Ovary (tissue), 9 donors: Measurements from ENCODE around the gene CDC34. TPM values are rescaled to one million over a fixed set of nuclear protein-coding genes. Genes with fewer than 3 reads are reported as not detected.

Experiments used
- DNase-seq, 5 donors: peaks; one replicate each; pipeline ENCODE4 v3.0.0-alpha.2; 2019 to 2020
- H3K27ac ChIP-seq, 2 donors: fragments of 200-600 bp; one replicate each; pipeline versions ENCODE4 v1.5.1 to v1.8.0; 2019 to 2022
- H3K27me3 ChIP-seq: fragments of 200-600 bp; one replicate; pipeline ENCODE4 v1.8.0; 2022
- H3K36me3 ChIP-seq: fragments of 200-600 bp; sonication (generic); one replicate; pipeline ENCODE4 v1.5.1; 2019
- H3K4me1 ChIP-seq: one replicate; pipeline ENCODE4 v1.8.1; 2013; ENCODE audit warnings: mild to moderate bottlenecking, moderate library complexity; ENCODE audit not compliant: insufficient read depth
- H3K4me3 ChIP-seq: fragments of 200-600 bp; sonication (generic); one replicate; pipeline ENCODE4 v1.5.1; 2017
- H3K9me3 ChIP-seq, 2 donors: fragments of 200-600 bp in 1 of 2; sonication (generic) in 1 of 2; one replicate each; pipeline versions ENCODE4 v1.5.1 to v1.8.1; 2013 to 2019; ENCODE audit warnings: mild to moderate bottlenecking in 1 of 2, moderate library complexity in 1 of 2
- EP300 ChIP-seq: sonication (generic); formaldehyde crosslinking; IDR thresholded peaks from one replicate; pipeline ENCODE4 v1.6.1; 2017; ENCODE audit warnings: antibody characterized with exemption
- POLR2A ChIP-seq: fragments of 450-650 bp; IDR thresholded peaks from one replicate; pipeline ENCODE4 v1.6.1; 2017; ENCODE audit warnings: antibody characterized with exemption, mild to moderate bottlenecking, moderate library complexity
- WGBS, 3 donors: extraction: QIAGEN DNeasy Blood & Tissue Kit in 1 of 3; methylation state at CpG; one replicate each; pipeline versions ENCODE4 v1.1.5 to v1.1.7; 2013 to 2017; 5-methylcytosine and 5-hydroxymethylcytosine counted together
- intact Hi-C, 4 donors: fragments of 100-400 bp; cut with DNase I; formaldehyde crosslinking; loops; one replicate each; pipeline versions ENCODE4 v1.11.0 to v1.15.1; 2022 to 2023
- polyA plus RNA-seq, 2 donors: library from polyadenylated mRNA; stranded (reverse); fragments of 200-250 nt in 1 of 2; fragments of 350-450 nt in 1 of 2; fragmentation: Illumina TruSeq in 1 of 2; extraction: RNeasy Lipid Tissue Mini Kit (QIAGEN cat#74804) in 1 of 2; gene quantifications; one replicate each; pipeline ENCODE4 v1.2.3, GENCODE V29; 2013 to 2014
- total RNA-seq, 7 donors: library from RNA; depleted of rRNA in 2 of 7; stranded (reverse); fragments of >200 nt in 2 of 7; fragmentation: NEBNext Ultra II Directional in 3 of 7; extraction: Animal tissue kit (Norgen Biotek cat#: 25700) in 3 of 7; gene quantifications; one replicate each; pipeline versions ENCODE4 v1.1.0 to v1.2.4, GENCODE V29; 2016 to 2023
- TF ChIP-seq, protein P1 (sequence below), 3 donors: fragments of 450-650 bp in 2 of 3; fragments of 200-600 bp in 1 of 3; IDR thresholded peaks; one replicate each; pipeline versions ENCODE4 v1.5.1 to v1.8.0; 2016 to 2022; ENCODE audit warnings: antibody characterized with exemption in 3 of 3, mild to moderate bottlenecking in 1 of 3
- donor health status: DM: no; HTN: no; CAD: no; lungs with moderate emphysema.
- donor health status: DM: no; HTN: no; CAD: no.
- donor health status: Bipolar disorder and iron deficiency.
- donor health status: DM: yes; HTN: yes; CAD: no.
- donor health status: DM: no; HTN: no; CAD: no.
- donor health status: DM: yes; HTN: yes; CAD: no.

CDC34 gene
- total and polyA plus RNA-seq, 9 donors = 13.2 to 78.9 (median 56.1) TPM

DNA sequence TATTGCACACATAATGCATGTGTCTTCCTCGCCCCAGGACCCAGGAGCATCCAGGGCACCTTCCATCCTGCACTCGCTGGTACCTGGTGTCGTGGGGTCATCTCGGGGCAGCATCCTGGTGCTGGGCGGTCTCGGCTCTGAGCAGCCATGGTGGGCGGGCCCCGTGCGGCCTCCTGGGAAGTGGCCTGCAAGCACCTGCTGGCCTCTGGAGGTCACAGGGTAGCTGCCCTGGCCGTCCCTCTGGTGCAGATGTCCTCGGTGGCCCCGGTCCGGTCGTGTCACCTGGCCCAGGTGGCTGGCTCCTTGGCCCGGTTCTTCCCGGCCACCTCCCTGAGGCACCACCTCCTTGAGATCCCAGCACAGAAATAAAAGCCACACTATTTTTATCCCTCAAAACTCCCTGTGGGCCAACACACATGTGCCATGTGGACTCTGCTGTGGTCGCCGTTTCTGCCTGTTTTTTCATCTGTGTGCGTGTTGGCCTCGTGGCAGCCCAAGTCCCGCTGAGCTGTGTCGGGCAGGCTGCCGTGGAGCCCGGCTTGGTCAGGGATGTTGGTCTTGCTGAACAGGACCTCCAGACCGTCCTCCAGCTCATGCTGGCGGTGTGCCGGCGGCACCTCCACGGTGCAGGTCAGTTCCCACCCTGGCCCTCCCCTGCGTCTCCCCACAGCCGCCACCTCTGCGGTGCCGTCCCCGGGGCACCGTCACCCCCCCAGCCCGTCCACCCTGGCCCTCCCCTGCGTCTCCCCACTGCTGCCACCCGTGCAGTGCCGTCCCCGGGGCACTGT, 7.3 kb downstream of the CDC34 start:
- H3K4me1 ChIP-seq = peaks cover 9% of the 10 kb centered on the region
- H3K27ac ChIP-seq = no peak overlapping the region
- TF ChIP-seq EP300 (no peak), POLR2A (no peak)
- TF ChIP-seq, protein P1, sequence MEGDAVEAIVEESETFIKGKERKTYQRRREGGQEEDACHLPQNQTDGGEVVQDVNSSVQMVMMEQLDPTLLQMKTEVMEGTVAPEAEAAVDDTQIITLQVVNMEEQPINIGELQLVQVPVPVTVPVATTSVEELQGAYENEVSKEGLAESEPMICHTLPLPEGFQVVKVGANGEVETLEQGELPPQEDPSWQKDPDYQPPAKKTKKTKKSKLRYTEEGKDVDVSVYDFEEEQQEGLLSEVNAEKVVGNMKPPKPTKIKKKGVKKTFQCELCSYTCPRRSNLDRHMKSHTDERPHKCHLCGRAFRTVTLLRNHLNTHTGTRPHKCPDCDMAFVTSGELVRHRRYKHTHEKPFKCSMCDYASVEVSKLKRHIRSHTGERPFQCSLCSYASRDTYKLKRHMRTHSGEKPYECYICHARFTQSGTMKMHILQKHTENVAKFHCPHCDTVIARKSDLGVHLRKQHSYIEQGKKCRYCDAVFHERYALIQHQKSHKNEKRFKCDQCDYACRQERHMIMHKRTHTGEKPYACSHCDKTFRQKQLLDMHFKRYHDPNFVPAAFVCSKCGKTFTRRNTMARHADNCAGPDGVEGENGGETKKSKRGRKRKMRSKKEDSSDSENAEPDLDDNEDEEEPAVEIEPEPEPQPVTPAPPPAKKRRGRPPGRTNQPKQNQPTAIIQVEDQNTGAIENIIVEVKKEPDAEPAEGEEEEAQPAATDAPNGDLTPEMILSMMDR (IDR thresholded peaks at IDR 0.05) = no peak
- intact Hi-C loops = loop anchor here in 1 of 4 donors (10.0 kb wide), 1 partner anchor 86 kb away; no protein-coding TSS in a partner anchor
- H3K36me3 ChIP-seq = no peaks in the 10 kb centered on the region
- 83 to 84% (median 84%) methylated on average over 40 of the region's 40 CpGs for WGBS, 3 donors
- H3K9me3 ChIP-seq = no peaks in the 10 kb centered on the region
- H3K4me3 ChIP-seq = no peak overlapping the region
- H3K27me3 ChIP-seq = no peaks in the 10 kb centered on the region
- no peak for DNase-seq

DNA sequence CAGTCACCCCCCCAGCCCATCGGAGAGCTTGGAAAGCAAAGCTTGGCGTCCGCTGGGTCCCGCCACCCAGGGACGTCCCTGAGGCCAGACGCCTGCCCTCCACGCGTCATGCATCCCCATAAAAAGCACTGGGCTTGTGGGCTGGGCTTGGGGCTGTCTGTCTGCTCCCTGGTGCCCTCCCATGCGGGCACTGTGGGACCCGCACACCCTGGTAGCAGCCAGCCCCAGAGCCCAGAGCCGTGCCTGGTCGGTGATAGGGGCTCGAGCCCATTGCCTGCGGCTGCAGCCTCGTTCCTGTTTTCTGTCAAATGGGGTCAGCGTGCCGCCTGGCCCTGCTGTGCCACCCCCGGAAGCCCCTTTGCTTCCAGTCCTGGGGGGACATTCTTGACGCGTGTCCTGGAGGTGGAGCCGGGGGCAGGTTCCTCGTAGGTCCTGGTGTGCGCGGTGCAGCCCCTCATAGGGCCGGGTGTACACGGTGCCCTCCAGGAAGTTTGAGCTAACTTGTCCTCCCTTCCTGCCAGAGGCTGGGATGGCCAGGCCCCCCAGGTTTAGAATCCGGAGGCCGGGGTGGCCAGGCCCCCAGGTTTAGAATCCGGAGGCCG, 8.0 kb downstream of the CDC34 start:
- WGBS, 3 donors = 80 to 86% (median 83%) methylated on average over 26 to 30 of the region's 30 CpGs
- H3K27me3 ChIP-seq = no peaks in the 10 kb centered on the region
- TF ChIP-seq, protein P1 (IDR thresholded peaks at IDR 0.05) = no peak
- TF ChIP-seq POLR2A = no peak
- no peak for TF ChIP-seq EP300
- H3K27ac ChIP-seq = no peak overlapping the region
- no peaks in the 10 kb centered on the region for H3K36me3 ChIP-seq
- H3K4me1 ChIP-seq = peaks cover 8% of the 10 kb centered on the region
- intact Hi-C loops = loop anchor here in 1 of 4 donors (10.0 kb wide), 1 partner anchor 85 kb away; no protein-coding TSS in a partner anchor
- H3K4me3 ChIP-seq = no peak overlapping the region
- no peaks in the 10 kb centered on the region for H3K9me3 ChIP-seq
- no peak for DNase-seq

GRCh38 chr19:540867-541637, 9.5 kb downstream of the CDC34 start:
- Histone ChIP-seq H3K27ac (no peak overlapping the region), H3K4me3 (no peak overlapping the region), H3K36me3 (no peaks in the 10 kb centered on the region), H3K27me3 (no peaks in the 10 kb centered on the region), H3K4me1 (peaks cover 2% of the 10 kb centered on the region), H3K9me3 (no peaks in the 10 kb centered on the region)
- no peak for DNase-seq
- intact Hi-C loops = no loop called here
- no peak for TF ChIP-seq EP300
- TF ChIP-seq, protein P1 (IDR thresholded peaks at IDR 0.05) = no peak
- TF ChIP-seq POLR2A = no peak
- 85 to 91% (median 86%) methylated on average over 51 of the region's 51 CpGs for WGBS, 3 donors

DNA sequence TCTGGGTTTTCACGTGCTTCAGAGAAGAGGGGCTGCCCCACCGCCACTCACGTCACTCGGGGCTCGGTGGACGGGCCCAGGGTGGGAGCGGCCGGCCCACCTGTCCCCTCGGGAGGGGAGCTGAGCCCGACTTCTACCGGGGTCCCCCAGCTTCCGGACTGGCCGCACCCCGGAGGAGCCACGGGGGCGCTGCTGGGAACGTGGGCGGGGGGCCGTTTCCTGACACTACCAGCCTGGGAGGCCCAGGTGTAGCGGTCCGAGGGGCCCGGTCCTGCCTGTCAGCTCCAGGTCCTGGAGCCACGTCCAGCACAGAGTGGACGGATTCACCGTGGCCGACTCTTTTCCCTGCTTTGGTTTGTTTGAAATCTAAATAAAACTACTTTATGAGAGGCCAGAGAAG, 10.1 kb downstream of the CDC34 start:
- no peak for TF ChIP-seq POLR2A
- no peak for TF ChIP-seq EP300
- TF ChIP-seq, protein P1 (IDR thresholded peaks at IDR 0.05) = no peak
- peaks cover 2% of the 10 kb centered on the region for H3K4me1 ChIP-seq
- DNase-seq = no peak
- no peaks in the 10 kb centered on the region for H3K9me3 ChIP-seq
- no peaks in the 10 kb centered on the region for H3K36me3 ChIP-seq
- WGBS, 3 donors = 85 to 86% (median 85%) methylated on average over 26 of the region's 26 CpGs
- H3K4me3 ChIP-seq = no peak overlapping the region
- intact Hi-C loops = no loop called here
- H3K27ac ChIP-seq = no peak overlapping the region
- H3K27me3 ChIP-seq = no peaks in the 10 kb centered on the region
